DOHH2 (cell line): ENCODE data around the gene EML4.

ENCODE experiments used
- H3F3A ChIP-seq: fragments of 200-600 bp; sonication (generic), shearing (Covaris generic); 2 replicates; pipeline ENCODE4 v1.6.0; 2016; ENCODE audit warnings: antibody characterized with exemption, mild to moderate bottlenecking; ENCODE audit not compliant: control insufficient read depth, insufficient read depth
- H3K27ac ChIP-seq: fragments of 200-600 bp; sonication (generic); 2 replicates; pipeline ENCODE4 v1.5.1; 2014; ENCODE audit warnings: low read depth, mild to moderate bottlenecking, low read length, moderate library complexity
- H3K27me3 ChIP-seq: fragments of 200-600 bp; sonication (generic); 2 replicates; pipeline ENCODE4 v1.6.1; 2014; ENCODE audit warnings: mild to moderate bottlenecking, low read length, mixed read lengths; ENCODE audit not compliant: control insufficient read depth
- H3K36me3 ChIP-seq: fragments of 200-600 bp; sonication (generic); 2 replicates; pipeline ENCODE4 v1.6.1; 2014; ENCODE audit warnings: mild to moderate bottlenecking, low read length, moderate library complexity, mixed read lengths; ENCODE audit not compliant: control insufficient read depth
- H3K4me1 ChIP-seq: fragments of 200-600 bp; sonication (generic); 2 replicates; pipeline ENCODE4 v1.6.1; 2014; ENCODE audit warnings: mild to moderate bottlenecking, low read length, mixed read lengths; ENCODE audit not compliant: control insufficient read depth
- H3K4me2 ChIP-seq: fragments of 200-600 bp; sonication (generic); 2 replicates; pipeline ENCODE4 v1.6.0; 2014; ENCODE audit warnings: mild to moderate bottlenecking, low read length, moderate library complexity
- H3K4me3 ChIP-seq: fragments of 200-600 bp; sonication (generic); 2 replicates; pipeline ENCODE4 v1.5.1; 2014; ENCODE audit warnings: mild to moderate bottlenecking, low read length, mixed read lengths
- H3K79me2 ChIP-seq: fragments of 200-600 bp; sonication (generic); 2 replicates; pipeline ENCODE4 v1.6.1; 2014; ENCODE audit warnings: mild to moderate bottlenecking, low read length, mixed read lengths; ENCODE audit not compliant: control insufficient read depth
- H3K9me2 ChIP-seq: fragments of 200-600 bp; sonication (generic); replicated peaks from 2 replicates; pipeline ENCODE4 v1.6.1; 2014; ENCODE audit warnings: mild to moderate bottlenecking, low read length, mixed read lengths; ENCODE audit not compliant: control insufficient read depth
- H3K9me3 ChIP-seq: fragments of 200-600 bp; sonication (generic); 2 replicates; pipeline ENCODE4 v1.6.1; 2014; ENCODE audit warnings: antibody characterized with exemption, low read length, mixed read lengths; ENCODE audit not compliant: control insufficient read depth, insufficient read depth
- H4K20me1 ChIP-seq: fragments of 200-600 bp; sonication (generic); 2 replicates; pipeline ENCODE4 v1.6.0; 2014; ENCODE audit warnings: low read depth, mild to moderate bottlenecking, antibody characterized with exemption, low read length, moderate library complexity; ENCODE audit not compliant: control insufficient read depth, insufficient read depth
- CTCF ChIP-seq: fragments of 200-600 bp; sonication (generic); IDR thresholded peaks from one replicate; pipeline ENCODE4 v1.5.1; 2014; ENCODE audit warnings: antibody characterized with exemption, mild to moderate bottlenecking, low read depth, low read length; ENCODE audit not compliant: poor library complexity, severe bottlenecking
- EZH2phosphoT487 ChIP-seq: fragments of 200-600 bp; sonication (generic); IDR thresholded peaks from 2 replicates; pipeline ENCODE4 v1.6.1; 2017; ENCODE audit warnings: borderline replicate concordance, mild to moderate bottlenecking, antibody characterized with exemption, low read length, moderate library complexity, mixed read lengths

EML4 gene

GRCh38 chr2:42293019-42293418, 123.9 kb downstream of the EML4 start:
- TF ChIP-seq EZH2phosphoT487 (no peak), CTCF (no peak)
- Histone ChIP-seq H3K9me3 (no peaks in the 10 kb centered on the region), H3F3A (peaks cover 4% of the 10 kb centered on the region; the same call in 1 of the 2 replicates), H3K36me3 (peaks cover 15% of the 10 kb centered on the region), H3K79me2 (no peaks in the 10 kb centered on the region), H3K4me3 (no peak overlapping the region), H3K4me1 (peaks cover 22% of the 10 kb centered on the region), H3K27ac (no peak overlapping the region), H3K9me2 (no peaks in the 10 kb centered on the region), H4K20me1 (no peaks in the 10 kb centered on the region), H3K27me3 (no peaks in the 10 kb centered on the region), H3K4me2 (no peak overlapping the region)

GRCh38 chr2:42296226-42296625, 127.1 kb downstream of the EML4 start:
- Histone ChIP-seq H3K4me2 (0 out of 2 replicates have a peak overlapping the region, but pooled peaks have one; percentile 38), H3K9me2 (no peaks in the 10 kb centered on the region), H3K4me3 (no peak overlapping the region), H3K4me1 (peaks cover 25% of the 10 kb centered on the region), H3K27ac (no peak overlapping the region), H3K79me2 (no peaks in the 10 kb centered on the region), H3K27me3 (no peaks in the 10 kb centered on the region), H4K20me1 (no peaks in the 10 kb centered on the region), H3F3A (peaks cover 4% of the 10 kb centered on the region; the same call in 1 of the 2 replicates), H3K9me3 (no peaks in the 10 kb centered on the region), H3K36me3 (peaks cover 18% of the 10 kb centered on the region)
- TF ChIP-seq CTCF (no peak), EZH2phosphoT487 (no peak)

GRCh38 chr2:42297322-42297936, 128.3 kb downstream of the EML4 start:
- Histone ChIP-seq H4K20me1 (no peaks in the 10 kb centered on the region), H3K4me2 (peak overlapping the region; percentile 38), H3K36me3 (peaks cover 18% of the 10 kb centered on the region), H3K27me3 (no peaks in the 10 kb centered on the region), H3K9me3 (no peaks in the 10 kb centered on the region), H3K79me2 (no peaks in the 10 kb centered on the region), H3K9me2 (no peaks in the 10 kb centered on the region), H3K4me1 (peaks cover 25% of the 10 kb centered on the region), H3K4me3 (peak overlapping the region; percentile 32), H3K27ac (peak overlapping the region; percentile 41), H3F3A (peaks cover 4% of the 10 kb centered on the region; the same call in 1 of the 2 replicates)
- TF ChIP-seq EZH2phosphoT487 (no peak), CTCF (no peak)
